ENCODE measurements around the gene DHX8.
"Not testable (repeated sequence)": the region's sequence is repeated elsewhere in the genome, so short reads cannot be mapped to it uniquely, and the experiment has no call there.

DHX8 gene

DNA sequence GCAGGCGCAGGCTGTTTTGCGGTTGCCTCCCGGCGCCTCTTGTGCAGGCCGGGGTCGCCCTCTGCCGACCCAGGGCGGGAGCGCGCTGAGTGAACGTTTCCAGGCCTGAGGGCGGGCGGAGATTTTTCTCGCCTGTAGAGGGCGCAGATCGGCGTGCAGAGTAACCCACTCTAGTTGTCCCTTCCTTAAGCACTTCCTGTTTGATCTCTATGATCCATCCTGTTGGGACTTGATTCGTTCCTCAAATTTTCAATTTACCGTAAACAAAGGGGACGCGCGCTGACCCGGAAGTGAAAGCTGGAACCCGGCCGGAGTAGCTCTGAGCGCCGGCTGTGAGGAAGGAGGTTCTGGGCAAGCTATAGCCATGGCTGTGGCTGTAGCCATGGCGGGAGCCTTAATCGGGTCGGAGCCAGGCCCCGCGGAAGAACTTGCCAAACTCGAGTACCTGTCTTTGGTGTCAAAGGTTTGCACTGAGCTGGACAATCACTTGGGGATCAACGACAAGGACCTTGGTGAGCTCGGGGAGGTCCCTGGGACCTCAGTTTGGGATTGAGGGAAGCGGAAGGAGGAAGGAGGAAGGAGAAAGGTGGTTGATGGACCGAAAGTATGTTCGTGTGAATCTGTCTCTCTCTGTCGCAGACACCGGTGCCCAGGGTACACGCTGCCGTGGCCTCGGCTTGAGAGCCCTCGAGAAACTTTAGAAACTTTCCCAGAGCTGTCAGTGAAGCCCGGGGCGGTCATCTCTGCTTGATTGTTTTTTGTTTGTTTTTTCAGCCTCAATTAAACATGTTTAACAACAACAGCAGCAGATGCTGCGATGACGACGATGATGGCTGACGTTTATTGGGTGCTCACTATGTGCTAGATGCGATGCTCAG is at the start of gene DHX8:
TSS of gene DHX8 (plus strand) at position 302 of the 878 bp plus-strand sequence. CDS start at position 365, 63 bp downstream.
- peak; percentile 99 for DNase-seq

- DNase-seq: no peak
Observed at GRCh38 chr17:43434902-43435319, 48.9 kb upstream of the DHX8 start.

DNA sequence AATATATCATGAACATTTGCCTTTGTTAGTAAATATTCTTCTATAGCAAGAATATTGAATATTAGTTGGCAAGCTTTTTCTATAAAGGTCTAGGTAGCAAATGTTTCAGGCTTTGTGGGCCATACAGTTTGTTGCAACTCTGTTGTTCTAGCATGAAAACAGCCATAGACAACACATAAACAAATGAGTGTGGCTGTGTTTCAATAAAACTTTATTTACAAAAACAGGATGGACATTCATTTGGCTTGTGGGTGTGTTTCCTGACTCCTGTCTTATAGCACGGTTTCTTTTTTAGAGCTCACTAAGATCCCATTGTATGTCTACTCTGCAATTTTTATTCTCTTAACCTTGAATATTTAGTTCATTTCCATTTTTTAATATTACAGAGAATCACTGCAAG is 46.0 kb upstream of the DHX8 start:
- DNase-seq: no peak

GRCh38 chr17:43438626-43439025 is 45.1 kb upstream of the DHX8 start:
- DNase-seq: no peak

DNA sequence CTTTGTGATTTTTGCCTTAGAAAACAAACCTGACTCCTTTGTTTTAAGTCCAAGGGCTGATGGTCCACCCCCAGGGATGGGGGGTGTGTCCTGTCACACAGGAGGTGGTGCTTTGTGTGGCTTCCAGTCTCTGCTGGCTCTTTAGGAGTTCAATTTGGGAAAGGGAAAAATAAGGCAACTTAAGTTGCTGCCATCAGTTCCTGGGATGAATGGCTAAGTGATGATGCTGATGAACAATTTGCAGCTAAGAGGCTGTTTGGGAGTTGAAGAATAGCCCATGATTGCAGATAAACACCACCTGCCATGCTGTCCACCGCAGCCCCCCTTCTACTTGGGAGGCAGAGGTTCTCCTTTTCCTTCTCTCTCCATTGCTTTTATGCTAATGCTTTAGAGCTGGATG is 44.7 kb upstream of the DHX8 start:
- no peak for DNase-seq

- peak; percentile 44 for DNase-seq
Observed at GRCh38 chr17:43442711-43443110, 41.1 kb upstream of the DHX8 start.

DNA sequence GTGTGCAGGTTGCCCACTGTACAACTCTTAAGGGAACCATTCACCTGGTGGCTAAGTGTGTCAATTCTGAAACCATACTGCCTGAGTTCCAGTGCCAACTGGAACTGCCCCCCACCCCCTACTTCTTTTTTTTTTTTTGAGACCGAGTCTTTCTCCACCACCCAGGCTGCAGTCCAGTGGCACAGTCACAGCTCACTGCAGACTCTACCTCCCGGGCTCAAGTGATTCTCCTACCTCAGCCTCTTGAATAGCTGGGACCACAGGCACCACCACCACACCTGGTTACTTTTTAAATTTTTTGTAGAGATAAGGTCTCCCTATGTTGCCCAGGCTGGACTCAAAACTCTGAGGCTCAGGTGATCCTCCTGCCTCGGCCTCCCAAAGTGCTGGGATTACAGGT is 40.4 kb upstream of the DHX8 start:
- DNase-seq: no peak

DNA sequence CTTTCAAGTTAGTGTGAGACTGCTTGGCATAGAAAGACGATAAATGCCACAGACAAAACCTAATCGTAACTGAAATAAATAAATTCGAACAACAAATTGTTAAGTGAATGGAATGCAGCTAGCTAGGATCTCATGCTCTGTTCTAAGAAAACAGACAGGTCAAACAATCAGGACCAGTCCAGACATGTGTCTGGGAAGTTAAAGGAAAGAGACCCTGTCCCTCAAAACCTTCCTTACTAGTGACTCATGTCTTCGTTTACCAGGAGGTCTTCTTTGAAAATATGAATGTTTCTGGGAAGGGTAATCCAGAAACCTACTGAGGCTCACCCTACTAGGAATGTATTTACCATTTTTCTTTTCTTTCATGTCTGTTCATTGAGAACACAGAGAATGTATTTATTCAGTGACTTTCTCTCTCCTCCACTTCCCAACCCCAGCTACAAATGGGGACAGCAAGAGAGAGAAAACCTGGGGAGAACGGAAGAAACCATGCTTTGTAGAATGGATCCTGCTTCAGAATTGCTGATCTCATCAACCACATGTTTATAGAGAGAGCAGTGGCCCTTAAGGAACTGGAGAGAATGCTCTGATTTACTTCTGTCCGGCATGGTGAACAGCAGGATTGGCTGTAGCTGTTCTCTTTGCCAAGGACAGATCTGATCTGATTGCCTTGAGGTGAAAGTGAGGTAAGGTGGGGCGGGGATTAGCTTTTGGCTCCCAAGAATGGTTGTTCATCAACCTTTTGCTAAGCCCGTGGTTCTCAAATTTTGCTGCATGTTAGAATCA is 39.4 kb upstream of the DHX8 start:
- DNase-seq: no peak

DNA sequence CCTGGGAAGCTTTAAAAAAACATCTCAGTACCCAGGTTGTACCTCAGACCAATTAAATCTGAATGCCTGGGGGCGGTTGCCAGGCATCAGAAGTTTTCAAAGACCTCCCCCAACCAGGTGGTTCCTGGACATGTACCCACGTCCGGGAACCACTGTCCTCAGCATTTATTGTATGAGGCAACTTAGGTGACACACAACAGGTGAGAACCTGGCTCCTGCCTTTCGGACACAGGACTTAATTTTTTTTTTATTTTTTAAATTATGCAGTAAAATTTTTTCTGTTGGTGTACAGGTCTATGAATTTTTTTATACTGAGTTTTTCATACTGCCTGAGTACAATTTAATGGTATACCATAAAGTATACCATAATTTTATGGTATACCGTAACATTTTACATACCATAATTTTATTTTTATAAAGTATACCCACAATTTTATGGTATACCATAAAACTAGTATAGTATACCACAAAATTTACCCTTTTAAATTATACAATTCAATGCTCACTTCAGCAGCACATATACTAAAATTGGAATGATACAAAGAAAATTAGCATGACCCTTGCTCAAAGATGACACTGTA is 38.7 kb upstream of the DHX8 start:
- DNase-seq: no peak

DNA sequence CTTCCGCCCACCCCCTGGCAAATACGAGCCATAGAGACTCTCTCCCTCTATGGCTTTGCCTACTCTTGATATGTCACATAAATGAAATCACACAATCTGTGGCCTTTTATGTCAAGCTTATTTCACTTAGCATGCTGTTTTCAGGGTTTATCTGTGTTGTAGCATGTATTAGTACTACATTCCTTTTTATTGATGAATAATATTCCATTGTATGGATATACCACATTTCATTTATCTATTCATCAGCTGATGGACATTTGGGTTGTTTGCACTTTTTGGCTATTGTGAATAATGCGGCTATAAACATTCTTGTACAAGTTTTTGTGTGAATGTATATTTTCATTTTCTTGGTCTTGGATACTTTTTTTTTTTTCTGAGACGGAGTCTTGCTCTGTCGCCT is 37.0 kb upstream of the DHX8 start:
- no peak for DNase-seq

GRCh38 chr17:43448720-43449469 is 34.9 kb upstream of the DHX8 start:
- DNase-seq: no peak

GRCh38 chr17:43449470-43450248 is 34.1 kb upstream of the DHX8 start:
- DNase-seq: no peak

DNA sequence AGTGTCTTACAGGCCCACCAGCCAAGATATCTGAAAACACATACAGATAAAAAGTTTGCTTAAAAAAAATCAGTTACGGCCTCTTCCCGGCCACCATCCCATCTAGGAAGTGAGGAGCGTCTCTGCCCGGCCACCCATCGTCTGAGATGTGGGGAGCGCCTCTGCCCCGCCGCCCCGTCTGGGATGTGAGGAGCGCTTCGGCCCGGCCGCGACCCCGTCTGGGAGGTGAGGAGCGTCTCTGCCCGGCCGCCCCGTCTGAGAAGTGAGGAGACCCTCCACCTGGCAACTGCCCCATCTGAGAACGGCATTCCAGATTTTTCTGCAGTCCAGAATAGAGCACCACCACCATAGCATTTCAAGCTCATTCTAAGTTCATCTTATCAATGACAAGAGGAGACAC is 33.0 kb upstream of the DHX8 start:
- not testable (repeated sequence) for DNase-seq

- not testable (repeated sequence) for DNase-seq
Observed at GRCh38 chr17:43451741-43452140, 32.0 kb upstream of the DHX8 start.

- DNase-seq: no peak
Observed at GRCh38 chr17:43453331-43453812, 30.4 kb upstream of the DHX8 start.

DNA sequence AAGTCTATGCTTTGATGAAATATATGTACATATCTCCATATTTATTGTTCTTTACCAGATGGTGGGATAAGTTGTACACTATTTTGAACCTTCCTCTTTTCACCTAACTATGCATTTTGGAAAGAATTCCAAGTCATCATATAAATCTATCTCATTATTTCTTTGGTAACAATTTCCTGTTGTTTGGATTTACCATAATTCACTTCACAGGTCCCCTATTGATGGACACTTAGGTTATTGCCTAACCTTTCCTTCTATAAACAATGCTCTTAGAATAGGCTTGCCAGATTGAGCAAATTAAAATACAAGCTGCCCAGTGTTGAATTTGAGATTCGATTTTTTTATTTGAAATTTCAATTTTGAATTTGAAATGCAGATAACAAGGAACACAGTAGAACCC is 28.9 kb upstream of the DHX8 start:
- DNase-seq: no peak

- DNase-seq: no peak
Observed at GRCh38 chr17:43456029-43456428, 27.7 kb upstream of the DHX8 start.

DNA sequence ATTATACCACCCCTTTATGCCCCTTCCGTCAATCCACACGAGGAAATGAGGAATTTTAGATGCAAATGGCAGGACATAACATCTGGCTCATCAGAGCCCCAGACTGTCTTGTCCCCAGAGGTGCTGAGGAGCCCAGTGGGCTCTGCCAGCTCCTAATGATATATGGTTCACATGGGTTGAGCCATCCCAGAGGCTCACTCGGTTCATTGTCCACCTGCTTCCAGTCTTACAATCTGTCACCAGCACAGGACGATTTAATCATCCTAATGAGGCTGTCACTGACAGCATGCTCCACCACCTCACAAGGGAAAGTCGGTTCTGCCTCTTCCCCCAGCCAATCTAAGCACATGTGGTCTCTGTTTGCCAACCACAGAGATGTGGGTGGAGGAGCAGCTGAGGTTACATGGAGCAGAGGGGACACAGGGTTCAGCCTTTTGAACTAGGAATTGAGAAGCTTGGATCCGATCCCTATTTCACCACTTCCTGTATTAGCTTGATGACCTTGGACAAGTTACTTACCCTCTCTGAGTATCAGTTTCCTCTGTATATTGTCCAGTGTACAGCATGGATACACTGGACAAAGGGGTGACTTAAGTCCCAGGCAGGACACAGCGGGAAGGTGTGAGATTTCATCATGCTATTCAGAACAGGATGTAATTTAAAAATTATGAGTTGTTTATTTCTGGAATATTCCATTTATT is 27.0 kb upstream of the DHX8 start:
- no peak for DNase-seq

- DNase-seq: no peak
Observed at GRCh38 chr17:43457362-43457692, 26.4 kb upstream of the DHX8 start.

DNA sequence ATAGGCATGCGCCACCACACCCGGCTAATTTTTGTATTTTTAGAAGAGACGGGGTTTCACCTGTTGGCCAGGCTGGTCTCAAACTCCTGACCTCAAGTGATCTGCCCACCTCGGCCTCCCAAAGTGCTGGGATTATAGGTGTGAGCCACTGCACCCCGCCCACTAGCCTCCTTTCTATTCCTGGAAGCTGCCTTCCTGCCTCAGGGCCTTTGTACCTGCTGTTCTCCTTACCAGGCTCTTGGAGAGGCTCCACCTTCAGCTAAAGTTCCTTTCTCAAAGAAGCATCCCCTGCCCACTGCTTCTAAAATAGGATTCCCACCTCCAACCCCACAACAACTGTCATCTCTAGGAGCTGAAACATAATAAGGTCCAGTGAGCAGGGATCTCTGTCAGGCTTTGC is 23.9 kb upstream of the DHX8 start:
- DNase-seq: not testable (repeated sequence)

GRCh38 chr17:43461185-43461584 is 22.6 kb upstream of the DHX8 start:
- DNase-seq: no peak

Data from amniotic stem cell (primary cell).